Prostate gland (tissue), 2 donors: ENCODE measurements around the gene RAB28. TPM values are rescaled to one million over a fixed set of nuclear protein-coding genes. Genes with fewer than 3 reads are reported as not detected.

Experiments
- DNase-seq: peaks from one replicate; pipeline ENCODE4 v3.0.0-alpha.2; 2019; ENCODE audit warnings: low spot score
- H3K27ac ChIP-seq, 2 donors: fragments of 200-600 bp; sonication (generic); 2 replicates each; pipeline ENCODE4 v1.5.1; 2017 to 2019
- H3K27me3 ChIP-seq: fragments of 200-600 bp; sonication (generic); replicated peaks from 2 replicates; pipeline ENCODE4 v1.5.1; 2019; ENCODE audit not compliant: insufficient read depth
- H3K36me3 ChIP-seq, 2 donors: fragments of 200-600 bp; sonication (generic); 1 replicate in 1 of 2; 2 replicates in 1 of 2; pipeline versions ENCODE4 v1.5.1 to v1.8.1; 2017 to 2019
- H3K4me1 ChIP-seq: fragments of 200-600 bp; sonication (generic); replicated peaks from 2 replicates; pipeline ENCODE4 v1.5.1; 2019
- H3K4me3 ChIP-seq, 2 donors: fragments of 200-600 bp; sonication (generic); 2 replicates each; pipeline ENCODE4 v1.5.1; 2017 to 2019
- H3K9me3 ChIP-seq: fragments of 200-600 bp; sonication (generic); 2 replicates; pipeline ENCODE4 v1.5.1; 2017
- POLR2A ChIP-seq: fragments of 450-650 bp; IDR thresholded peaks from one replicate; pipeline ENCODE4 v1.6.1; 2016; ENCODE audit warnings: antibody characterized with exemption, mild to moderate bottlenecking
- POLR2AphosphoS5 ChIP-seq: sonication (generic); formaldehyde crosslinking; IDR thresholded peaks from one replicate; pipeline ENCODE4 v1.6.1; 2017; ENCODE audit warnings: antibody characterized with exemption
- WGBS: methylation state at CpG from one replicate; pipeline ENCODE4 v1.1.5; 2018; 5-methylcytosine and 5-hydroxymethylcytosine counted together
- intact Hi-C: fragments of 100-400 bp; cut with DNase I; formaldehyde crosslinking; loops from one replicate; pipeline ENCODE4 v1.14.2; 2022
- total RNA-seq, 2 donors: library from RNA; depleted of rRNA; stranded (reverse); fragments of >200 nt; gene quantifications; one replicate each; pipeline ENCODE4 v1.1.0, GENCODE V29; 2016
- TF ChIP-seq, protein P1 (sequence below), 4 experiments: fragments of 200-600 bp in 2 of 4; fragments of 450-650 bp in 2 of 4; sonication (generic) in 2 of 4; IDR thresholded peaks; 1 replicate in 3 of 4; 2 replicates in 1 of 4; pipeline ENCODE4 v1.5.1; 2016 to 2019; ENCODE audit warnings: antibody characterized with exemption in 4 of 4, mild to moderate bottlenecking in 2 of 4, moderate library complexity in 2 of 4

The RAB28 gene
- total RNA-seq, 2 donors from 2014 or later = 19.7 to 21.4 TPM

- H3K27me3 ChIP-seq = no peaks in the 10 kb centered on the region
- WGBS = 94% methylated on average over 3 of the region's 3 CpGs
- H3K4me3 ChIP-seq = no peak overlapping the region
- H3K9me3 ChIP-seq = no peaks in the 10 kb centered on the region
- no peak overlapping the region for H3K27ac ChIP-seq
- no peak for DNase-seq
- TF ChIP-seq POLR2A = no peak
- TF ChIP-seq POLR2AphosphoS5 = no peak
- TF ChIP-seq, protein P1, sequence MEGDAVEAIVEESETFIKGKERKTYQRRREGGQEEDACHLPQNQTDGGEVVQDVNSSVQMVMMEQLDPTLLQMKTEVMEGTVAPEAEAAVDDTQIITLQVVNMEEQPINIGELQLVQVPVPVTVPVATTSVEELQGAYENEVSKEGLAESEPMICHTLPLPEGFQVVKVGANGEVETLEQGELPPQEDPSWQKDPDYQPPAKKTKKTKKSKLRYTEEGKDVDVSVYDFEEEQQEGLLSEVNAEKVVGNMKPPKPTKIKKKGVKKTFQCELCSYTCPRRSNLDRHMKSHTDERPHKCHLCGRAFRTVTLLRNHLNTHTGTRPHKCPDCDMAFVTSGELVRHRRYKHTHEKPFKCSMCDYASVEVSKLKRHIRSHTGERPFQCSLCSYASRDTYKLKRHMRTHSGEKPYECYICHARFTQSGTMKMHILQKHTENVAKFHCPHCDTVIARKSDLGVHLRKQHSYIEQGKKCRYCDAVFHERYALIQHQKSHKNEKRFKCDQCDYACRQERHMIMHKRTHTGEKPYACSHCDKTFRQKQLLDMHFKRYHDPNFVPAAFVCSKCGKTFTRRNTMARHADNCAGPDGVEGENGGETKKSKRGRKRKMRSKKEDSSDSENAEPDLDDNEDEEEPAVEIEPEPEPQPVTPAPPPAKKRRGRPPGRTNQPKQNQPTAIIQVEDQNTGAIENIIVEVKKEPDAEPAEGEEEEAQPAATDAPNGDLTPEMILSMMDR (IDR thresholded peaks at IDR 0.05) = no peak
- no peaks in the 10 kb centered on the region for H3K4me1 ChIP-seq
- intact Hi-C loops = no loop called here
- no peaks in the 10 kb centered on the region for H3K36me3 ChIP-seq
Measured at GRCh38 chr4:13323921-13324320, 160.2 kb downstream of the RAB28 start.

DNA sequence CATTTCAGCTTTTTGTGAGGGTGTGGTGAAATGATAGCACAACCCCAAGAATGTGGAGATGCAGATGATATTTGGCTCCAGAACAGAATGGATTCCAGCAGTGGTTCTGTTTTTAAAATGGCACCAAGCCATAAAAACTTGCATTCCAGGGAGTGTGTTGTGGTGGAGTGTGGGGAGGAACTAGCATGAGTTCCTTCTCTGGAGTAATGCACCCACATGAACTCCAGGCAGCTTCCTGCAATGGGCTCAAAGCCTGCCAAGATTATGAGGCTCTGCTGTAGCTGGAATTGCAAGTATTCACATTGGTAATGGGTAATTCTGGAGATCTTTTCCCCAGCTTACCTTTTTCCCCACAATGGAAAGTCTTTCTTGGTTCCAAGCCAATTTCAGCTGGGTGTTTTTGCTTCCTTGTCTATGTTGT is 161.4 kb downstream of the RAB28 start:
- Histone ChIP-seq H3K4me3 (no peak overlapping the region), H3K27ac (no peak overlapping the region), H3K9me3 (no peaks in the 10 kb centered on the region), H3K36me3 (no peaks in the 10 kb centered on the region), H3K4me1 (no peaks in the 10 kb centered on the region), H3K27me3 (no peaks in the 10 kb centered on the region)
- TF ChIP-seq POLR2AphosphoS5 = no peak
- no peak for TF ChIP-seq POLR2A
- TF ChIP-seq, protein P1 (IDR thresholded peaks at IDR 0.05) = no peak
- intact Hi-C loops = no loop called here
- DNase-seq = no peak

Other genes starting within 250 kb of the RAB28 start
- under 1 TPM in 1 of 2 donors, not detected in 1; 0.36 TPM for gene NKX3-2, start 60.2 kb upstream of the RAB28 start, total RNA-seq
- 10 to 100 TPM; 27.7 to 73.6 TPM for gene BOD1L1, start 143.4 kb upstream of the RAB28 start, total RNA-seq